DND-41 (cell line): ENCODE measurements around the gene TLE1.

Experiments used
- EZH2 ChIP-seq: IDR thresholded peaks from 3 replicates; pipeline ENCODE4 v1.6.1; 2012; ENCODE audit warnings: borderline replicate concordance, low read depth, mild to moderate bottlenecking, moderate library complexity, low read length, inconsistent platforms; ENCODE audit not compliant: severe bottlenecking
- TF ChIP-seq, protein P1 (sequence below): IDR thresholded peaks from 2 replicates; pipeline ENCODE4 v1.5.1; 2012; ENCODE audit warnings: borderline replicate concordance, low read length, moderate library complexity, mild to moderate bottlenecking; ENCODE audit not compliant: poor library complexity, severe bottlenecking; ENCODE audit errors: extremely low read depth

DNA sequence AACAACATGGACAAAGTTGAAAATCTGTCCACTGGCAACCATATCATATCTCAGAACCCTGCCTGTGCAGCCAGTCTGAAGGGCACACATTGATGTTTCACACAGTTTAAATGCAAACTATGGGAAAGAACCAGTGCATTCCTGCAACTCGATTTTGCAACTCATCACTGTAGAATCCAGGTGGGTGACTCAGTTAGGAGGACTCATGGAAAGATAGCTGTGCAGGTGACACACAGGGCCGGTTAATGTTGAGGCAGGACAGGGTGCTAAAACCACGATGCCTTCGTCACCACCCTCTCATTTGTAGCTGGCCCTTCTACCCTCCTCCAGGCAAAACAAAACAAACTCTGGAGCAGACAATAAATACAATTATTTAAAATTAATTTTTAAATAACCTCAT, 62.8 kb downstream of the TLE1 start:
- TF ChIP-seq, protein P1, sequence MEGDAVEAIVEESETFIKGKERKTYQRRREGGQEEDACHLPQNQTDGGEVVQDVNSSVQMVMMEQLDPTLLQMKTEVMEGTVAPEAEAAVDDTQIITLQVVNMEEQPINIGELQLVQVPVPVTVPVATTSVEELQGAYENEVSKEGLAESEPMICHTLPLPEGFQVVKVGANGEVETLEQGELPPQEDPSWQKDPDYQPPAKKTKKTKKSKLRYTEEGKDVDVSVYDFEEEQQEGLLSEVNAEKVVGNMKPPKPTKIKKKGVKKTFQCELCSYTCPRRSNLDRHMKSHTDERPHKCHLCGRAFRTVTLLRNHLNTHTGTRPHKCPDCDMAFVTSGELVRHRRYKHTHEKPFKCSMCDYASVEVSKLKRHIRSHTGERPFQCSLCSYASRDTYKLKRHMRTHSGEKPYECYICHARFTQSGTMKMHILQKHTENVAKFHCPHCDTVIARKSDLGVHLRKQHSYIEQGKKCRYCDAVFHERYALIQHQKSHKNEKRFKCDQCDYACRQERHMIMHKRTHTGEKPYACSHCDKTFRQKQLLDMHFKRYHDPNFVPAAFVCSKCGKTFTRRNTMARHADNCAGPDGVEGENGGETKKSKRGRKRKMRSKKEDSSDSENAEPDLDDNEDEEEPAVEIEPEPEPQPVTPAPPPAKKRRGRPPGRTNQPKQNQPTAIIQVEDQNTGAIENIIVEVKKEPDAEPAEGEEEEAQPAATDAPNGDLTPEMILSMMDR = no peak
- TF ChIP-seq EZH2 = no peak
